Neural cell (in vitro differentiated cells): ENCODE data around the gene PQBP1.

Source experiments
- EP300 ChIP-seq: fragments of 450-650 bp; conservative IDR thresholded peaks from 2 replicates; pipeline ENCODE4 v1.6.1; 2014; ENCODE audit warnings: antibody characterized with exemption, mild to moderate bottlenecking, moderate library complexity; ENCODE audit not compliant: poor library complexity, severe bottlenecking
- EZH2 ChIP-seq: fragments of 200-600, 300-800 bp; shearing (Covaris generic), sonication (generic); IDR thresholded peaks from 2 replicates; pipeline ENCODE4 v1.6.1; 2014; ENCODE audit warnings: antibody characterized with exemption, low read length, borderline replicate concordance, mild to moderate bottlenecking; ENCODE audit not compliant: insufficient read depth, poor library complexity, severe bottlenecking
- MXI1 ChIP-seq: fragments of 450-650 bp; conservative IDR thresholded peaks from 2 replicates; pipeline ENCODE4 v1.6.1; 2014; ENCODE audit warnings: antibody characterized with exemption, mild to moderate bottlenecking; ENCODE audit not compliant: poor library complexity, severe bottlenecking
- POLR2AphosphoS5 ChIP-seq: IDR thresholded peaks from 2 replicates; pipeline ENCODE4 v1.6.1; 2012
- RAD21 ChIP-seq: fragments of 450-650 bp; conservative IDR thresholded peaks from 2 replicates; pipeline ENCODE4 v1.6.1; 2014; ENCODE audit warnings: antibody characterized with exemption, mild to moderate bottlenecking, moderate library complexity
- SMC3 ChIP-seq: fragments of 450-650 bp; conservative IDR thresholded peaks from 2 replicates; pipeline ENCODE4 v1.6.1; 2014; ENCODE audit warnings: antibody characterized with exemption, mild to moderate bottlenecking, moderate library complexity; ENCODE audit not compliant: poor library complexity
- TAF1 ChIP-seq: IDR thresholded peaks from 2 replicates; pipeline ENCODE4 v1.6.1; 2012; ENCODE audit warnings: low read depth
- TF ChIP-seq, protein P1 (sequence below): fragments of 450-650 bp; IDR thresholded peaks from 2 replicates; pipeline ENCODE4 v1.5.1; 2014; ENCODE audit warnings: antibody characterized with exemption, mild to moderate bottlenecking, moderate library complexity; ENCODE audit not compliant: poor library complexity, severe bottlenecking
- TF ChIP-seq, protein P2 (sequence below): IDR thresholded peaks from 2 replicates; pipeline ENCODE4 v1.6.1; 2012; ENCODE audit warnings: borderline replicate concordance

DNA sequence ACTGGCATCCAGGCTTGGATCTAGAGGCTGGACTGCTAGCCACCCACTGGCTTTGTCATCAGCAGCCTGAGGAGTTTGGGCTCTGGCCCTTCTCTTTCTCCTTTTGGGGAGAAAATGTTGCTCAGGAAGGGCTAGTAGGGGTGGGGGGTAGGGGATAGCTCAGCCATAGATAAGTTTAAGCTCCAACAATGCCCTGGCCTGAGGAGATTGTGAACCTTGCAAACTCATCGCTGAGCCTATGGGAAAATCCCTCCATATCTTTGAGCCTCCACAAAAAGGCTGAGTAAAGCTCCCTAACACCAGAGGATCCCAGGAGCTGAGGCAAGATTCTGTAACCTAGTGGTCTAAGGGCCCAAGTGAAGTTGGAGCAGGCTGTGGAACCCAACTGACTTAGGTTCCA, 50.9 kb downstream of the PQBP1 start:
- TF ChIP-seq MXI1 (no peak), POLR2AphosphoS5 (no peak), SMC3 (no peak), EZH2 (no peak), EP300 (no peak), TAF1 (no peak), RAD21 (no peak)
- TF ChIP-seq, protein P1, sequence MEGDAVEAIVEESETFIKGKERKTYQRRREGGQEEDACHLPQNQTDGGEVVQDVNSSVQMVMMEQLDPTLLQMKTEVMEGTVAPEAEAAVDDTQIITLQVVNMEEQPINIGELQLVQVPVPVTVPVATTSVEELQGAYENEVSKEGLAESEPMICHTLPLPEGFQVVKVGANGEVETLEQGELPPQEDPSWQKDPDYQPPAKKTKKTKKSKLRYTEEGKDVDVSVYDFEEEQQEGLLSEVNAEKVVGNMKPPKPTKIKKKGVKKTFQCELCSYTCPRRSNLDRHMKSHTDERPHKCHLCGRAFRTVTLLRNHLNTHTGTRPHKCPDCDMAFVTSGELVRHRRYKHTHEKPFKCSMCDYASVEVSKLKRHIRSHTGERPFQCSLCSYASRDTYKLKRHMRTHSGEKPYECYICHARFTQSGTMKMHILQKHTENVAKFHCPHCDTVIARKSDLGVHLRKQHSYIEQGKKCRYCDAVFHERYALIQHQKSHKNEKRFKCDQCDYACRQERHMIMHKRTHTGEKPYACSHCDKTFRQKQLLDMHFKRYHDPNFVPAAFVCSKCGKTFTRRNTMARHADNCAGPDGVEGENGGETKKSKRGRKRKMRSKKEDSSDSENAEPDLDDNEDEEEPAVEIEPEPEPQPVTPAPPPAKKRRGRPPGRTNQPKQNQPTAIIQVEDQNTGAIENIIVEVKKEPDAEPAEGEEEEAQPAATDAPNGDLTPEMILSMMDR, result no peak
- TF ChIP-seq, protein P2, sequence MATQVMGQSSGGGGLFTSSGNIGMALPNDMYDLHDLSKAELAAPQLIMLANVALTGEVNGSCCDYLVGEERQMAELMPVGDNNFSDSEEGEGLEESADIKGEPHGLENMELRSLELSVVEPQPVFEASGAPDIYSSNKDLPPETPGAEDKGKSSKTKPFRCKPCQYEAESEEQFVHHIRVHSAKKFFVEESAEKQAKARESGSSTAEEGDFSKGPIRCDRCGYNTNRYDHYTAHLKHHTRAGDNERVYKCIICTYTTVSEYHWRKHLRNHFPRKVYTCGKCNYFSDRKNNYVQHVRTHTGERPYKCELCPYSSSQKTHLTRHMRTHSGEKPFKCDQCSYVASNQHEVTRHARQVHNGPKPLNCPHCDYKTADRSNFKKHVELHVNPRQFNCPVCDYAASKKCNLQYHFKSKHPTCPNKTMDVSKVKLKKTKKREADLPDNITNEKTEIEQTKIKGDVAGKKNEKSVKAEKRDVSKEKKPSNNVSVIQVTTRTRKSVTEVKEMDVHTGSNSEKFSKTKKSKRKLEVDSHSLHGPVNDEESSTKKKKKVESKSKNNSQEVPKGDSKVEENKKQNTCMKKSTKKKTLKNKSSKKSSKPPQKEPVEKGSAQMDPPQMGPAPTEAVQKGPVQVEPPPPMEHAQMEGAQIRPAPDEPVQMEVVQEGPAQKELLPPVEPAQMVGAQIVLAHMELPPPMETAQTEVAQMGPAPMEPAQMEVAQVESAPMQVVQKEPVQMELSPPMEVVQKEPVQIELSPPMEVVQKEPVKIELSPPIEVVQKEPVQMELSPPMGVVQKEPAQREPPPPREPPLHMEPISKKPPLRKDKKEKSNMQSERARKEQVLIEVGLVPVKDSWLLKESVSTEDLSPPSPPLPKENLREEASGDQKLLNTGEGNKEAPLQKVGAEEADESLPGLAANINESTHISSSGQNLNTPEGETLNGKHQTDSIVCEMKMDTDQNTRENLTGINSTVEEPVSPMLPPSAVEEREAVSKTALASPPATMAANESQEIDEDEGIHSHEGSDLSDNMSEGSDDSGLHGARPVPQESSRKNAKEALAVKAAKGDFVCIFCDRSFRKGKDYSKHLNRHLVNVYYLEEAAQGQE, result no peak
